ENCODE results near the gene USP34. TPM values are rescaled to one million over a fixed set of nuclear protein-coding genes. Genes with fewer than 3 reads are reported as not detected.

Gene USP34
- total and polyA plus RNA-seq, 2 experiments from 2014 or later = 81.8 to 157 TPM

DNA sequence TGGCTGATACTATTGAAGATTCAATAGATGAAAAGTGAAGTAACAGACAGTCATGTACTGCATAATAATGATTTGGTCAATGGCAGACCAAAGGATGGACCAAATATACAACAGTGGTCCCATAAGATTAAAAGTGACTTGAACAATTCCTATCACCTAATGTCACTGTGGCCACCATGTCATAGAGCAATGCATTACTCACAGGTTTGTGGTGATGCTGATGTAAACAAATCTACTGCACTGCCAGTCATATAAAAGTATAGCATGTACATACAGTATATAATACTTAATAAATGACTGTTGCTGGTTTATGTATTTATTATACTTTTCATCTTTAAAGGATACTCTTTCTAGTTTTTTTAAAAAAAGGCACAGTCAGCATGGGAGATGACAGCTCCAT is 99.9 kb downstream of the USP34 start (continued):
- TF ChIP-seq, protein P1, sequence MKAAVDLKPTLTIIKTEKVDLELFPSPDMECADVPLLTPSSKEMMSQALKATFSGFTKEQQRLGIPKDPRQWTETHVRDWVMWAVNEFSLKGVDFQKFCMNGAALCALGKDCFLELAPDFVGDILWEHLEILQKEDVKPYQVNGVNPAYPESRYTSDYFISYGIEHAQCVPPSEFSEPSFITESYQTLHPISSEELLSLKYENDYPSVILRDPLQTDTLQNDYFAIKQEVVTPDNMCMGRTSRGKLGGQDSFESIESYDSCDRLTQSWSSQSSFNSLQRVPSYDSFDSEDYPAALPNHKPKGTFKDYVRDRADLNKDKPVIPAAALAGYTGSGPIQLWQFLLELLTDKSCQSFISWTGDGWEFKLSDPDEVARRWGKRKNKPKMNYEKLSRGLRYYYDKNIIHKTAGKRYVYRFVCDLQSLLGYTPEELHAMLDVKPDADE (IDR thresholded peaks at IDR 0.05) = no peak

DNA sequence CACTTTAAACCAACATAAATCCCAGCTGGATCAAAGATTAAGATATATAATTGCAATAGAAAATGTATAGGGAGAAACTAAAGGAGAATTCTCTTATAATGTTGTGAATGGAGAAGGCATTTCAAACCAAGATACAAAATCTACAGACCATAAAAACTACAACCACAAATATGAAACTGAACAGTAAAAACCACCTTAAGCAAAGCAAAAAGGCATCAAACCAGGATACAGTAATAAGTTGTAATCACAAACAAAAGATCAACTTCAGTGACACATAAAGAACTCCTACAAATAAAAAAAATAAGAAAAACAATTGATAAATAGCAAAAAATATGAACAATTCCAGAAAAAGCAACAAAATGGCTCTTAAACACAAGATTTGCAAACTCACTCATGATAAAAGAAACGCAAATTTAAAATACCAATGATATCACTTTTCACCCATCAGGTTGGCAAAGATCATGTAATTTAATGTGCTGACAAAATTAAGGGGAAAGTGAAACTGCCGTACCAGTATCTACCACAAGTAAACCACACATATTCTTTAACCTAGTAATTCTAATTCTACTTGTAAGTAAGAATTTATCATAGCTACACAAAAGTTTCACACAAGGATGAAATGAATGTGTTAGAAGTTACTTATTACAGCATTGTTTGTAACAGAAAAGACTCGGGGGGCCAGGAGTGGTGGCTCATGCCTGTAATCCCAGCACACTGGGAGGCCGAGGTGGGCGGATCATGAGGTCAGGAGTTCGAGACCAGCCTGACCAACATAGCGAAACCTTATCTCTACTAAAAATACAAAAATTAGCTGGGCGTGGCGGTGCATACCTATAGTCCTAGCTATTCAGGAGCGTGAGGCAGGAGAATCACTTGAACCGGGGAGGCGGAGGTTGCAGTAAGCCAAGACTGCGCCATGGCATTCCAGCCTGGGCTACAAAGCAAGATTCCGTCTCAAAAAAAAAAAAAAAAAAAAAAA is 101.9 kb downstream of the USP34 start:
- Histone ChIP-seq H2AFZ (no peak overlapping the region), H3K36me3 (ENCODE audit: insufficient read depth) (peaks cover 5% of the 10 kb centered on the region; the same call in 1 of the 2 replicates), H3F3A (replicated peaks; ENCODE audit: low read depth) (no peaks in the 10 kb centered on the region), H3K4me1 (ENCODE audit: insufficient read depth) (no peaks in the 10 kb centered on the region), H3K9me2 (ENCODE audit: insufficient read depth) (no peaks in the 10 kb centered on the region), H3K27ac (ENCODE audit: low read depth) (no peak overlapping the region), H4K20me1 (replicated peaks; ENCODE audit: insufficient read depth) (0 out of 2 replicates have a peak, but pooled peaks cover 3% of the 10 kb centered on the region), H3K27me3 (ENCODE audit: insufficient read depth) (no peaks in the 10 kb centered on the region), H3K4me3 (no peak overlapping the region), H3K4me2 (no peak overlapping the region), H3K79me2 (replicated peaks; ENCODE audit: insufficient read depth) (peaks cover 36% of the 10 kb centered on the region)
- H3K27ac Mint-ChIP-seq = no peak overlapping the region
- H3K9me3 Mint-ChIP-seq = no peaks in the 10 kb centered on the region
- no peaks in the 10 kb centered on the region; the same call in 2 of the 3 replicates for H3K4me1 Mint-ChIP-seq
- H3K27me3 Mint-ChIP-seq (ENCODE audit: insufficient read depth, low read depth, poor library complexity) = peaks cover 9% of the 10 kb centered on the region
- H3K4me3 Mint-ChIP-seq = no peak overlapping the region
- no peak for DNase-seq (ENCODE audit: low spot score)
- no peak for ATAC-seq
- H3K36me3 Mint-ChIP-seq (ENCODE audit: low read depth) = peaks cover 38% of the 10 kb centered on the region
- TF ChIP-seq, protein P2, sequence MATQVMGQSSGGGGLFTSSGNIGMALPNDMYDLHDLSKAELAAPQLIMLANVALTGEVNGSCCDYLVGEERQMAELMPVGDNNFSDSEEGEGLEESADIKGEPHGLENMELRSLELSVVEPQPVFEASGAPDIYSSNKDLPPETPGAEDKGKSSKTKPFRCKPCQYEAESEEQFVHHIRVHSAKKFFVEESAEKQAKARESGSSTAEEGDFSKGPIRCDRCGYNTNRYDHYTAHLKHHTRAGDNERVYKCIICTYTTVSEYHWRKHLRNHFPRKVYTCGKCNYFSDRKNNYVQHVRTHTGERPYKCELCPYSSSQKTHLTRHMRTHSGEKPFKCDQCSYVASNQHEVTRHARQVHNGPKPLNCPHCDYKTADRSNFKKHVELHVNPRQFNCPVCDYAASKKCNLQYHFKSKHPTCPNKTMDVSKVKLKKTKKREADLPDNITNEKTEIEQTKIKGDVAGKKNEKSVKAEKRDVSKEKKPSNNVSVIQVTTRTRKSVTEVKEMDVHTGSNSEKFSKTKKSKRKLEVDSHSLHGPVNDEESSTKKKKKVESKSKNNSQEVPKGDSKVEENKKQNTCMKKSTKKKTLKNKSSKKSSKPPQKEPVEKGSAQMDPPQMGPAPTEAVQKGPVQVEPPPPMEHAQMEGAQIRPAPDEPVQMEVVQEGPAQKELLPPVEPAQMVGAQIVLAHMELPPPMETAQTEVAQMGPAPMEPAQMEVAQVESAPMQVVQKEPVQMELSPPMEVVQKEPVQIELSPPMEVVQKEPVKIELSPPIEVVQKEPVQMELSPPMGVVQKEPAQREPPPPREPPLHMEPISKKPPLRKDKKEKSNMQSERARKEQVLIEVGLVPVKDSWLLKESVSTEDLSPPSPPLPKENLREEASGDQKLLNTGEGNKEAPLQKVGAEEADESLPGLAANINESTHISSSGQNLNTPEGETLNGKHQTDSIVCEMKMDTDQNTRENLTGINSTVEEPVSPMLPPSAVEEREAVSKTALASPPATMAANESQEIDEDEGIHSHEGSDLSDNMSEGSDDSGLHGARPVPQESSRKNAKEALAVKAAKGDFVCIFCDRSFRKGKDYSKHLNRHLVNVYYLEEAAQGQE (IDR thresholded peaks at IDR 0.05; ENCODE audit: unreplicated experiment) = no peak
- TF ChIP-seq ZNF114 (CRISPR knock-in tag; IDR thresholded peaks at IDR 0.05) = no peak
- TF ChIP-seq STAT1 (IDR thresholded peaks at IDR 0.05; ENCODE audit: unreplicated experiment) = no peak
- TF ChIP-seq, protein P3, sequence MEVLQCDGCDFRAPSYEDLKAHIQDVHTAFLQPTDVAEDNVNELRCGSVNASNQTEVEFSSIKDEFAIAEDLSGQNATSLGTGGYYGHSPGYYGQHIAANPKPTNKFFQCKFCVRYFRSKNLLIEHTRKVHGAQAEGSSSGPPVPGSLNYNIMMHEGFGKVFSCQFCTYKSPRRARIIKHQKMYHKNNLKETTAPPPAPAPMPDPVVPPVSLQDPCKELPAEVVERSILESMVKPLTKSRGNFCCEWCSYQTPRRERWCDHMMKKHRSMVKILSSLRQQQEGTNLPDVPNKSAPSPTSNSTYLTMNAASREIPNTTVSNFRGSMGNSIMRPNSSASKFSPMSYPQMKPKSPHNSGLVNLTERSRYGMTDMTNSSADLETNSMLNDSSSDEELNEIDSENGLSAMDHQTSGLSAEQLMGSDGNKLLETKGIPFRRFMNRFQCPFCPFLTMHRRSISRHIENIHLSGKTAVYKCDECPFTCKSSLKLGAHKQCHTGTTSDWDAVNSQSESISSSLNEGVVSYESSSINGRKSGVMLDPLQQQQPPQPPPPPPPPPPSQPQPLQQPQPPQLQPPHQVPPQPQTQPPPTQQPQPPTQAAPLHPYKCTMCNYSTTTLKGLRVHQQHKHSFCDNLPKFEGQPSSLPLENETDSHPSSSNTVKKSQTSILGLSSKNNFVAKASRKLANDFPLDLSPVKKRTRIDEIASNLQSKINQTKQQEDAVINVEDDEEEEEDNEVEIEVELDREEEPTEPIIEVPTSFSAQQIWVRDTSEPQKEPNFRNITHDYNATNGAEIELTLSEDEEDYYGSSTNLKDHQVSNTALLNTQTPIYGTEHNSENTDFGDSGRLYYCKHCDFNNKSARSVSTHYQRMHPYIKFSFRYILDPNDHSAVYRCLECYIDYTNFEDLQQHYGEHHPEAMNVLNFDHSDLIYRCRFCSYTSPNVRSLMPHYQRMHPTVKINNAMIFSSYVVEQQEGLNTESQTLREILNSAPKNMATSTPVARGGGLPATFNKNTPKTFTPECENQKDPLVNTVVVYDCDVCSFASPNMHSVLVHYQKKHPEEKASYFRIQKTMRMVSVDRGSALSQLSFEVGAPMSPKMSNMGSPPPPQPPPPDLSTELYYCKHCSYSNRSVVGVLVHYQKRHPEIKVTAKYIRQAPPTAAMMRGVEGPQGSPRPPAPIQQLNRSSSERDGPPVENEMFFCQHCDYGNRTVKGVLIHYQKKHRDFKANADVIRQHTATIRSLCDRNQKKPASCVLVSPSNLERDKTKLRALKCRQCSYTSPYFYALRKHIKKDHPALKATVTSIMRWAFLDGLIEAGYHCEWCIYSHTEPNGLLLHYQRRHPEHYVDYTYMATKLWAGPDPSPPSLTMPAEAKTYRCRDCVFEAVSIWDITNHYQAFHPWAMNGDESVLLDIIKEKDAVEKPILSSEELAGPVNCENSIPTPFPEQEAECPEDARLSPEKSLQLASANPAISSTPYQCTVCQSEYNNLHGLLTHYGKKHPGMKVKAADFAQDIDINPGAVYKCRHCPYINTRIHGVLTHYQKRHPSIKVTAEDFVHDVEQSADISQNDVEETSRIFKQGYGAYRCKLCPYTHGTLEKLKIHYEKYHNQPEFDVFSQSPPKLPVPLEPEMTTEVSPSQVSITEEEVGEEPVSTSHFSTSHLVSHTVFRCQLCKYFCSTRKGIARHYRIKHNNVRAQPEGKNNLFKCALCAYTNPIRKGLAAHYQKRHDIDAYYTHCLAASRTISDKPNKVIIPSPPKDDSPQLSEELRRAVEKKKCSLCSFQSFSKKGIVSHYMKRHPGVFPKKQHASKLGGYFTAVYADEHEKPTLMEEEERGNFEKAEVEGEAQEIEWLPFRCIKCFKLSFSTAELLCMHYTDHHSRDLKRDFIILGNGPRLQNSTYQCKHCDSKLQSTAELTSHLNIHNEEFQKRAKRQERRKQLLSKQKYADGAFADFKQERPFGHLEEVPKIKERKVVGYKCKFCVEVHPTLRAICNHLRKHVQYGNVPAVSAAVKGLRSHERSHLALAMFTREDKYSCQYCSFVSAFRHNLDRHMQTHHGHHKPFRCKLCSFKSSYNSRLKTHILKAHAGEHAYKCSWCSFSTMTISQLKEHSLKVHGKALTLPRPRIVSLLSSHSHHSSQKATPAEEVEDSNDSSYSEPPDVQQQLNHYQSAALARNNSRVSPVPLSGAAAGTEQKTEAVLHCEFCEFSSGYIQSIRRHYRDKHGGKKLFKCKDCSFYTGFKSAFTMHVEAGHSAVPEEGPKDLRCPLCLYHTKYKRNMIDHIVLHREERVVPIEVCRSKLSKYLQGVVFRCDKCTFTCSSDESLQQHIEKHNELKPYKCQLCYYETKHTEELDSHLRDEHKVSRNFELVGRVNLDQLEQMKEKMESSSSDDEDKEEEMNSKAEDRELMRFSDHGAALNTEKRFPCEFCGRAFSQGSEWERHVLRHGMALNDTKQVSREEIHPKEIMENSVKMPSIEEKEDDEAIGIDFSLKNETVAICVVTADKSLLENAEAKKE (CRISPR knock-in tag; IDR thresholded peaks at IDR 0.05) = no peak
- no peak for TF ChIP-seq POLR2AphosphoS5 (IDR thresholded peaks at IDR 0.05; ENCODE audit: low read depth)
- no peak for TF ChIP-seq CREB1 (CRISPR knock-in tag; IDR thresholded peaks at IDR 0.05; ENCODE audit: low read depth)
- no peak for TF ChIP-seq EZH2phosphoT487 (IDR thresholded peaks at IDR 0.05; ENCODE audit: unreplicated experiment)
- TF ChIP-seq ZNF331 (CRISPR knock-in tag; IDR thresholded peaks at IDR 0.05; ENCODE audit: low read depth) = no peak
- no peak for TF ChIP-seq EZH2 (IDR thresholded peaks at IDR 0.05; ENCODE audit: low read depth, unreplicated experiment)
- TF ChIP-seq NANOG (IDR thresholded peaks at IDR 0.05; ENCODE audit: borderline replicate concordance) = no peak
- TF ChIP-seq JUNB (IDR thresholded peaks at IDR 0.05; ENCODE audit: unreplicated experiment) = no peak
